Mucosa of descending colon (tissue), 3 donors: ENCODE measurements around the gene FAM131B. TPM values are rescaled to one million over a fixed set of nuclear protein-coding genes. Genes with fewer than 3 reads are reported as not detected.

Experiments used
- ATAC-seq: fragments of 200-7000 bp; cut with Tn5 transposase; one replicate; pipeline ENCODE4 v1.9.1; 2020; ENCODE audit warnings: mild to moderate bottlenecking, moderate library complexity
- DNase-seq, 3 donors: peaks; one replicate each; pipeline ENCODE4 v3.0.0-alpha.2; 2020
- H3K36me3 ChIP-seq: fragments of 200-600 bp; one replicate; pipeline ENCODE4 v1.8.0; 2021; ENCODE audit warnings: low read depth, mild to moderate bottlenecking
- H3K4me1 ChIP-seq: fragments of 200-600 bp; one replicate; pipeline ENCODE4 v1.8.0; 2021; ENCODE audit warnings: low read depth, mild to moderate bottlenecking
- H3K4me3 ChIP-seq: fragments of 200-600 bp; one replicate; pipeline ENCODE4 v1.8.0; 2021; ENCODE audit warnings: mild to moderate bottlenecking
- H3K9me3 ChIP-seq: fragments of 200-600 bp; one replicate; pipeline ENCODE4 v1.8.0; 2021; ENCODE audit warnings: mild to moderate bottlenecking
- CTCF ChIP-seq: fragments of 200-600 bp; IDR thresholded peaks from one replicate; pipeline ENCODE4 v1.8.0; 2022; ENCODE audit warnings: antibody characterized with exemption, mild to moderate bottlenecking
- intact Hi-C, 2 donors: fragments of 100-400 bp; cut with DNase I in 1 of 2; cut with micrococcal nuclease in 1 of 2; formaldehyde crosslinking; loops; one replicate each; pipeline versions ENCODE4 v1.11.0 to v1.11.1; 2022; cut with DNase I, micrococcal nuclease
- total RNA-seq, 3 donors: library from RNA; stranded (reverse); fragmentation: NEBNext Ultra II Directional in 2 of 3; extraction: Animal tissue kit (Norgen Biotek cat#: 25700) in 2 of 3; gene quantifications; one replicate each; pipeline versions ENCODE4 v1.2.1 to v1.2.4, GENCODE V29; 2021 to 2023
- donor health status: DM: no; HTN: no; CAD: no; lungs with moderate emphysema.
- donor health status: DM: no; HTN: no; CAD: no.
- donor health status: DM: no; HTN: yes; CAD: no.

FAM131B gene
- total RNA-seq, 3 donors from 2014 or later, result 0.43 to 6.2 (median 1.6) TPM

DNA sequence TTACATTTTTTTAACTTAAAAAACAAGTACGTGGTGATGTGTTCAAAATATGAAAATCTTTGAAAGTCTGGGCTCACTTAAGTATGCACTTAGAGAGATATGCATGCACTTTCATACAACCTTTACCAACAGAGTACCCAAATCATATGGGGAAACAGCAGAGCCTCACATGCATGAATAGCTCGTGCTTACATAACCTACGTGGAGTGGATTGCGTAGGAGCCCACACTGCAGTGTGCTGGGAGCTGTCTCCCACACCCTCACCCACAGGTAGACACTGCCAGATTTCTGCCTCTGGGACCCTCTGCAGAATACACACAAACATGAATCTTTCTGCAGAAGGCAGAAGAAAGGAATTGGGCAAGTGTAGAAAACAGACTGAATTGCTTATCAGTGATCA, 46.0 kb downstream of the FAM131B start:
- Histone ChIP-seq H3K36me3 (no peaks in the 10 kb centered on the region), H3K4me3 (no peak overlapping the region), H3K4me1 (peaks cover 7% of the 10 kb centered on the region), H3K9me3 (no peaks in the 10 kb centered on the region)
- intact Hi-C loops, result no loop called here
- no peak for TF ChIP-seq CTCF
- DNase-seq (no peak), ATAC-seq (no peak)

- TF ChIP-seq CTCF, result no peak
- intact Hi-C loops, result no loop called here
- Histone ChIP-seq H3K9me3 (no peaks in the 10 kb centered on the region), H3K36me3 (no peaks in the 10 kb centered on the region), H3K4me3 (no peak within 1 kb of the TSS), H3K4me1 (peaks cover 2% of the 10 kb centered on the region)
- no peak for ATAC-seq
- no peak for DNase-seq
Observed at GRCh38 chr7:143315776-143316175, 46.7 kb downstream of the FAM131B start, which contains the start of gene CLCN1. Gene CLCN1 (plus strand): TSS chr7:143316111. CDS start chr7:143316213, 102 bp downstream.

GRCh38 chr7:143314127-143314526, 48.4 kb downstream of the FAM131B start:
- no peak overlapping the region for H3K4me3 ChIP-seq
- H3K36me3 ChIP-seq, result no peaks in the 10 kb centered on the region
- H3K9me3 ChIP-seq, result no peaks in the 10 kb centered on the region
- H3K4me1 ChIP-seq, result no peaks in the 10 kb centered on the region
- intact Hi-C loops, result no loop called here
- DNase-seq, result no peak
- no peak for ATAC-seq
- TF ChIP-seq CTCF, result no peak

DNA sequence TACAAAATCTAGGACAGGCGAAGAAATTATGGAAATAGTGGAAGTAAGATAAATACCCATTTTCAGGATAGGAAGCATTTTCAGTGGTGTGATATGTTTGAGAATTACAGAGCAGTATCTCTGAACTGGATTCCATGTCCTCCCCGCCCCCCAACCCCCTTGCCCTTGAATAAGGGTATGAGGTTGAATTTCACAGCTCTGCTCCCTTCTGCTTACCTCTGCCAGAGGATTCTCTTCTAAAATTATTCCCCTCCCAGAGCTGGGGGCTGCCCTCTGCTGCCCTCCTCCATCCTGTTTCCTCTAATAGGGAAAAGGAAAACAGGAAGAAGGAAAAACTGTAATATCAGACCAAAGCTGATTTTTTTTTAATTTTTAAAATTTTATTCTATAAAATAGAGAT, 53.9 kb downstream of the FAM131B start:
- H3K4me3 ChIP-seq, result no peak overlapping the region
- intact Hi-C loops, result no loop called here
- no peak for TF ChIP-seq CTCF

DNA sequence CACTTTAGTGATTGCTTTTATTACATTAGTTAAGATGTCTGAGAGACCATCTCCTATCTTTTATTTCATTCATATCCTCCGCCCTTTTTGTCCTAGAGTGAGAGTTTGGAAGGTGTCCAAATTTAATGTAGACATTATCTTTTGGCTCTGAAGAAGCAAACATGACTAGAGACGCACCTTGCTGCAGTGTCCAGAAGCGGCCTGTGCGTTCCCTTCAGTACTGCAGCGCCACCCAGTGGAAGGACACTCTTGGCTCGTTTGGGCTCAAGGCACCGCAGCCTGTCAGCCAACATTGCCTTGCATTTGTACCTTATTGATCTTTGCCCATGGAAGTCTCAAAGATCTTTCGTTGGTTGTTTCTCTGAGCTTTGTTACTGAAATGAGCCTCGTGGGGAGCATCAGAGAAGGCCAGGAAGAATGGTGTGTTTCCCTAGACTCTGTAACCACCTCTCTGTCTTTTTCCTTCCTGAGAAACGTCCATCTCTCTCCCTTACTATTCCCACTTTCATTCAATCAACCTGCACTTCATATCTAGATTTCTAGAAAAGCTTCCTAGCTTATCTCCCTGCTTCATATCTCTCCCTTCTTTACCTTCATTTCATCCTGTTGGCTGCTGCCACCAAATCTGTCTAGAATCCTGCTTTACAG, 57.0 kb downstream of the FAM131B start:
- peak; percentile 59 for TF ChIP-seq CTCF
- Histone ChIP-seq H3K36me3 (no peaks in the 10 kb centered on the region), H3K4me1 (peaks cover 2% of the 10 kb centered on the region), H3K4me3 (no peak overlapping the region), H3K9me3 (no peaks in the 10 kb centered on the region)
- ATAC-seq (peak; percentile 95), DNase-seq (peak; percentile 83 to 96 (median 92))
- intact Hi-C loops, result loop anchor here in 1 of 2 donors (2.0 kb wide), 1 partner anchor 65 kb away; no protein-coding TSS in a partner anchor

More for the DNA sequence above, 53.9 kb downstream of the FAM131B start:
- H3K4me1 ChIP-seq, result no peaks in the 10 kb centered on the region
- ATAC-seq, result no peak
- DNase-seq, result no peak
- H3K36me3 ChIP-seq, result no peaks in the 10 kb centered on the region
- H3K9me3 ChIP-seq, result no peaks in the 10 kb centered on the region
